ENCODE results near the gene MRPL10. TPM values are rescaled to one million over a fixed set of nuclear protein-coding genes. Genes with fewer than 3 reads are reported as not detected.

Gene MRPL10
- total RNA-seq, 3 donors from 2014 or later, result 35.0 to 43.5 (median 36.7) TPM

- no peak for DNase-seq (ENCODE audit: low spot score in 2 of 2)
- no peaks in the 10 kb centered on the region for H3K27me3 ChIP-seq
- no peaks in the 10 kb centered on the region for H3K4me1 ChIP-seq
- no peaks in the 10 kb centered on the region for H3K9me3 ChIP-seq
- no peak overlapping the region for H3K27ac ChIP-seq
- no peak for TF ChIP-seq POLR2A (IDR thresholded peaks at IDR 0.05)
- TF ChIP-seq CTCF (IDR thresholded peaks at IDR 0.05), result no peak
- no peak for TF ChIP-seq POLR2AphosphoS5 (IDR thresholded peaks at IDR 0.05)
- intact Hi-C loops (cut with DNase I; ENCODE audit: low total_unique reads), result no loop called here
- H3K36me3 ChIP-seq, result no peaks in the 10 kb centered on the region
- H3K4me3 ChIP-seq, result no peak overlapping the region
These were observed 23.9 kb downstream of the MRPL10 start for GRCh38 chr17:47807421-47807820.

GRCh38 chr17:47806913-47807255 lies 24.5 kb downstream of the MRPL10 start:
- Histone ChIP-seq H3K4me3 (no peak overlapping the region), H3K27ac (no peak overlapping the region), H3K9me3 (no peaks in the 10 kb centered on the region), H3K27me3 (no peaks in the 10 kb centered on the region), H3K4me1 (no peaks in the 10 kb centered on the region), H3K36me3 (no peaks in the 10 kb centered on the region)
- TF ChIP-seq CTCF (IDR thresholded peaks at IDR 0.05) (no peak), POLR2AphosphoS5 (IDR thresholded peaks at IDR 0.05) (no peak), POLR2A (IDR thresholded peaks at IDR 0.05) (no peak)
- intact Hi-C loops (cut with DNase I; ENCODE audit: low total_unique reads), result no loop called here
- DNase-seq (ENCODE audit: low spot score in 2 of 2), result no peak

GRCh38 chr17:47806026-47806912 lies 25.1 kb downstream of the MRPL10 start:
- Histone ChIP-seq H3K4me1 (no peaks in the 10 kb centered on the region), H3K27me3 (no peaks in the 10 kb centered on the region), H3K27ac (no peak overlapping the region), H3K36me3 (no peaks in the 10 kb centered on the region), H3K9me3 (no peaks in the 10 kb centered on the region), H3K4me3 (no peak overlapping the region)
- intact Hi-C loops (cut with DNase I; ENCODE audit: low total_unique reads), result no loop called here
- no peak for DNase-seq (ENCODE audit: low spot score in 2 of 2)
- TF ChIP-seq POLR2A (IDR thresholded peaks at IDR 0.05) (no peak), CTCF (IDR thresholded peaks at IDR 0.05) (no peak), POLR2AphosphoS5 (IDR thresholded peaks at IDR 0.05) (no peak)

GRCh38 chr17:47804461-47804860 lies 26.9 kb downstream of the MRPL10 start:
- Histone ChIP-seq H3K36me3 (no peaks in the 10 kb centered on the region), H3K4me1 (no peaks in the 10 kb centered on the region), H3K4me3 (no peak overlapping the region), H3K27ac (no peak overlapping the region), H3K9me3 (no peaks in the 10 kb centered on the region), H3K27me3 (no peaks in the 10 kb centered on the region)
- intact Hi-C loops (cut with DNase I; ENCODE audit: low total_unique reads), result no loop called here
- no peak for DNase-seq (ENCODE audit: low spot score in 2 of 2)
- TF ChIP-seq CTCF (IDR thresholded peaks at IDR 0.05) (no peak), POLR2A (IDR thresholded peaks at IDR 0.05) (no peak), POLR2AphosphoS5 (IDR thresholded peaks at IDR 0.05) (no peak)

GRCh38 chr17:47803751-47804150 lies 27.6 kb downstream of the MRPL10 start:
- DNase-seq (ENCODE audit: low spot score in 2 of 2), result no peak
- Histone ChIP-seq H3K36me3 (no peaks in the 10 kb centered on the region), H3K27ac (no peak overlapping the region), H3K9me3 (no peaks in the 10 kb centered on the region), H3K27me3 (no peaks in the 10 kb centered on the region), H3K4me1 (no peaks in the 10 kb centered on the region), H3K4me3 (no peak overlapping the region)
- intact Hi-C loops (cut with DNase I; ENCODE audit: low total_unique reads), result no loop called here
- TF ChIP-seq POLR2AphosphoS5 (IDR thresholded peaks at IDR 0.05) (no peak), CTCF (IDR thresholded peaks at IDR 0.05) (no peak), POLR2A (IDR thresholded peaks at IDR 0.05) (no peak)

All from breast epithelium (tissue), 4 donors.